ENCODE results near the gene NME7.
"Not testable (repeated sequence)": the region's sequence is repeated elsewhere in the genome, so short reads cannot be mapped to it uniquely, and the experiment has no call there.

Gene NME7, protein sequence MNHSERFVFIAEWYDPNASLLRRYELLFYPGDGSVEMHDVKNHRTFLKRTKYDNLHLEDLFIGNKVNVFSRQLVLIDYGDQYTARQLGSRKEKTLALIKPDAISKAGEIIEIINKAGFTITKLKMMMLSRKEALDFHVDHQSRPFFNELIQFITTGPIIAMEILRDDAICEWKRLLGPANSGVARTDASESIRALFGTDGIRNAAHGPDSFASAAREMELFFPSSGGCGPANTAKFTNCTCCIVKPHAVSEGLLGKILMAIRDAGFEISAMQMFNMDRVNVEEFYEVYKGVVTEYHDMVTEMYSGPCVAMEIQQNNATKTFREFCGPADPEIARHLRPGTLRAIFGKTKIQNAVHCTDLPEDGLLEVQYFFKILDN

GRCh38 chr1:169367686-169368405, at the start of gene NME7, which contains the start of gene BLZF1:
NME7 (minus strand) TSS chr1:169367797; CDS start chr1:169367710, 87 bp downstream.
BLZF1 (plus strand) TSS chr1:169368195; CDS start chr1:169369523, 1,328 bp downstream.
- peak; percentile 97 to 98 for DNase-seq (ENCODE audit: low read depth in 2 of 2)

DNA sequence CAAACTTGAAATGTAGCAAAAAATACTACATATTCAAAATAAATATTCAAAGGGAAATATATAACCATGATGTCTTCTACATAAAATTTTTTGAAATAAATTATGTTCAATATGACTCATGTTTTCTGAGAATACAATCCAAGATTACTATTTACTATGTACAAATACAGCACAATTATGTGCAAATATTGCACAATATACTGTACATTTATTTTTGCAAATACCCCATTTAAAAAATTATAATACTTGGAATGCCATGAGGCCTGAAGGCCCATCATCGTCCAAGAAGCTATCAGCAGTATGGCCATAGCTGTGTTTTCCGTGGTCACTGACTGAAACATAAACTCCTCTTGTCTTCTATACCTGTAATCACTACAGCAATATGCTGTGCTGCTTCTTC, 47.4 kb upstream of the NME7 start:
- DNase-seq (ENCODE audit: low read depth in 2 of 2): no peak

- not testable (repeated sequence) for DNase-seq (ENCODE audit: low read depth in 2 of 2)
Measured at GRCh38 chr1:169408340-169408739, 40.7 kb upstream of the NME7 start.

GRCh38 chr1:169402578-169402977, 35.0 kb upstream of the NME7 start:
- not testable (repeated sequence) for DNase-seq (ENCODE audit: low read depth in 2 of 2)

GRCh38 chr1:169395955-169396354, 28.4 kb upstream of the NME7 start:
- no peak for DNase-seq (ENCODE audit: low read depth in 2 of 2)

DNA sequence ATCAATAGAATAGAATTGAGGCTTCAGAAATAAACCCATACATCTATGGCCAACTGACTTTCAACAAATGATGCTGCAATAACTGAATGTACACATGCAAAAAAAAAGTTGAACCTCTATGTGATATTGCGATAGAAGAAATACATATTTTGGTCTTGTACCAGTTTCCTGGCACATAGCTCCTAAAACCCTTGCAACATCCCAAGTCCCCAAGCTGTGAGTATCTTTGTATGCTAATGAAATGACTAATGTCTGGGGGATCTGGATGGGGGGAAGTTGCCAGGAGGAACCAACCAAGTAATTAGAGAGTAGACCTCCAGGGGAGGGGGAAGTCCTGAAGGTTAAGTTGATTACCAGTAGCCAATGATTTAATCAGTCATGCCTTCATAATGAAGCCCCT, 24.8 kb upstream of the NME7 start:
- no peak for DNase-seq (ENCODE audit: low read depth in 2 of 2)

GRCh38 chr1:169390303-169390702, 22.7 kb upstream of the NME7 start:
- no peak for DNase-seq (ENCODE audit: low read depth in 2 of 2)

GRCh38 chr1:169387399-169387798, 19.8 kb upstream of the NME7 start:
- no peak for DNase-seq (ENCODE audit: low read depth in 2 of 2)

- no peak for DNase-seq (ENCODE audit: low read depth in 2 of 2)
Measured at GRCh38 chr1:169383449-169383848, 15.9 kb upstream of the NME7 start.

GRCh38 chr1:169381162-169381561, 13.6 kb upstream of the NME7 start:
- no peak for DNase-seq (ENCODE audit: low read depth in 2 of 2)

- DNase-seq (ENCODE audit: low read depth in 2 of 2): no peak
Measured at GRCh38 chr1:169371404-169371803, 3.8 kb upstream of the NME7 start.

- no peak for DNase-seq (ENCODE audit: low read depth in 2 of 2)
Measured at GRCh38 chr1:169368406-169368769, 791 bp upstream of the NME7 start.

DNA sequence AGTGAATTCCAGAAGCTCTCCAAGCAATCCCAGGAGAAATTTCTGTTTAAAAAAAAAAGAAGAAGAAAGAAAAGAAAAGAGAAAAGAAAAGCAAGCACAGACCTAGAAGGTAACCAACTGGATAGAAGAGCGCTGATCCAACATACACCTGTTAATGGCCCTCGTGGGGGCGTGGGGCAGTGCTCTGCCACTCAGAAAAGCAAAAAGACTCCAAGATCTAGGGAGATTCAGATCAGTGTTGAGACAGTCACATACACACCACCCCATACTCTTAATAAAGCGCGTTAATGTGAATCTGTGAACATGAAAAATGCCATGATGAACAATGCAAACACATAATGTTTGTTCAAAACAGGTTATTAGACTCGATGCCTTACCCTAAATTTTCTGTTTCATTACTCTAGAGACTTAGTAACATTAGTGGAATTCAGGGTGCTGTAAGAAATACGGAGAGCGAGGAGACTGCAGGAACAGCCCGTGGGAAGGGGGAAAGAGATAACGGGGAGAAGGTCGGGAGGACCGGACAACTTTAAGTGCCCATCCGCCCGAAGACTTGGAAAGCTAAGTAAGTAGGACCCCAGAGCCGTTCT, 406 bp downstream of the NME7 start:
- no peak for DNase-seq (ENCODE audit: low read depth in 2 of 2)

- no peak for DNase-seq (ENCODE audit: low read depth in 2 of 2)
Measured at GRCh38 chr1:169364948-169365347, 2.6 kb downstream of the NME7 start.

- DNase-seq (ENCODE audit: low read depth in 2 of 2): no peak
Measured at GRCh38 chr1:169363046-169363730, 4.4 kb downstream of the NME7 start.

DNA sequence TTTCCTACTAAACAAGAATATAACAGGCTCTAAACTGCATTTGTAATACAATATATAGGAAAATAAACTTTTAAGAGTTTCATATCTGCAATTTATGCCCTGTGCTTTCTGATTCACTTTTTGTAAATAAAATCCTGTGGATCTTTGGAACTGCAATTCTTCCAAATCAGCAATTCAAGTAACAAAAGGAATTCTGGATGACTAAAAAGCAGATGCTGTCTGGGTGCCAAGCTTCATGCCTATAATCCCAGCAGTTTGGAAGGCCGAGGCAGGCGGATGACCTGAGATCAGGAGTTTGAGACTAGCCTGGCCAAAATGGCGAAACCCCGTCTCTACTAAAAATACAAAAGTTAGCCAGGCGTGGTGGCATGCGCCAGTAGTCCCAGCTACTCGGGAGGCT, 6.3 kb downstream of the NME7 start:
- DNase-seq (ENCODE audit: low read depth in 2 of 2): no peak

GRCh38 chr1:169360415-169360814, 7.2 kb downstream of the NME7 start:
- no peak for DNase-seq (ENCODE audit: low read depth in 2 of 2)

- DNase-seq (ENCODE audit: low read depth in 2 of 2): peak in 1 of 2 donors; percentile 9
Measured at GRCh38 chr1:169348383-169349036, 19.1 kb downstream of the NME7 start.

- DNase-seq (ENCODE audit: low read depth in 2 of 2): no peak
Measured at GRCh38 chr1:169347688-169348382, 19.8 kb downstream of the NME7 start.

DNA sequence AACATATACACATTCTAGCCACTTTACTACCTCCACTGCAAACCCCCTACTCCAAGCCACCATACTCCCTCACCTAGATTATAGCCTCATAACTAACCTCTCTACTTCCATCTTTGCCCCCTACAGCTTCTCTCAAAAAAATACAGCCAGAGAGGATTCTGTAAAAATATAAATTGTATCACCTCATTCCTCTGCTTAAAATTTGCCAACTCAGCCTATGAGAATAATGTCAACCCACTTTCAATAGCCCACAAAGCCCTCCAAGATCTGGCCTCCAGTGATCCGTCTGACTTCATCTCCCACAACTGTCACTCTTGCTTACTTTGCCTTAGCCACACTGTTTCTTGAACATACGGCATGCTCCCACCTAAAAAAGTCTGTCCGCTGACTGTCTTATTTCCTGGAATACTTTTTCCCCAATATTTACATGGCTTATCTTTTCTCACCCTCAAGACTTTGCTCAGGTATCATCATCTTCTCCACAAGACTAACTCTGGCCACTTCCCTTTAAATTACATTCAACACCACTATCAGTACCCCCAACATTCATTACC, 21.5 kb downstream of the NME7 start:
- DNase-seq (ENCODE audit: low read depth in 2 of 2): no peak

DNA sequence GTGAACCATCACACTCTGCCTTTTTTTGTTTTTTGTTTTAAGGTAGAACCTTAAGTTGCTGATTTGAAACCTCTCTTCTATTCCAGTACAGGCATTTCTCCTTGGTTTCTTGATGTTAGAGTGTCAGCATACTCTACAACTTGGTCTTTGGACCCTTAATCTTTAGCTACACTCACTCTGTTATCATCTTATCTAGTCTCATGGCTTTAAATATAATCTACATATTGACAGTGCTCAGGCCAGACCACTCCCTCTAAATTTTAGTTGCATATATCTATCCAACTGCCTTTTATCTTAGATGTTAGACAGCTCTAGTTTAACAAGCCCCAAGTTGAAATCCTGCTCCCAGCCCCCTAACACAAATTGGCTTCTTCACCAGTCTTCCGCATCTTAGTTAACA, 22.1 kb downstream of the NME7 start:
- DNase-seq (ENCODE audit: low read depth in 2 of 2): no peak

All from activated CD8-positive, alpha-beta memory T cell treated with anti-CD3 and anti-CD28 coated beads for 4 hours (primary cell).